ENCODE results near the gene MARCHF3.

- TF ChIP-seq CTCF (IDR thresholded peaks at IDR 0.05): no peak
- TF ChIP-seq POLR2A (IDR thresholded peaks at IDR 0.05): no peak
Observed at GRCh38 chr5:126961702-126962101, 68.7 kb downstream of the MARCHF3 start.
